Measurements from ENCODE around the gene ENAM. TPM values are rescaled to one million over a fixed set of nuclear protein-coding genes. Genes with fewer than 3 reads are reported as not detected.

ENAM gene
- total and polyA plus RNA-seq, 2 donors (not counting 3 experiments of a cell fraction or from before 2014, with no cell fraction given): 0.07 TPM; not detected in 1

DNA sequence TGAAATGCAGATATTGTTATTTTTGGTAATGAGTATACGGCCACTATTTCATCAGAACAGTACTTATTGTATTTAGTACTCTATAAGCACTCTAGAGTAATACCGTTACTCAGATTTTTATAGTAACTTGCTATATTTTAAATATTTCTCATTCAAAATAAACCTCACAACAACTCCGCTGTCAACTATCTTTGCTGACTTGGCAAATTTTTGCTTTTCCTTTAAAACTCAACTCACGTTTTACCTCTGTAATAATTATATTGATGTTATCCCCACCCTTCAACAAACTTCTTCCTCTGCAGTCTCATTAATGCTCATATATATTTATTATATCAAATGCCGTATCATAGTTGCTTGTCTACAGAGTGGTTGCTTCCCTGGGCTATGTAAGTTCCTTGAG is 28.8 kb downstream of the ENAM start:
- H3K79me2 ChIP-seq (ENCODE audit: control insufficient read depth, insufficient read depth, low read length): no peaks in the 10 kb centered on the region
- TF ChIP-seq EZH2 (IDR thresholded peaks at IDR 0.05; ENCODE audit: borderline replicate concordance, low read depth, low read length, severe bottlenecking): no peak
- no peak for TF ChIP-seq JUN (IDR thresholded peaks at IDR 0.05; ENCODE audit: borderline replicate concordance, insufficient read depth, insufficient read length, low read depth)
- no peak for TF ChIP-seq GATA2 (IDR thresholded peaks at IDR 0.05; ENCODE audit: insufficient read depth, insufficient read length, low read depth, low read length)
- TF ChIP-seq, protein P1, sequence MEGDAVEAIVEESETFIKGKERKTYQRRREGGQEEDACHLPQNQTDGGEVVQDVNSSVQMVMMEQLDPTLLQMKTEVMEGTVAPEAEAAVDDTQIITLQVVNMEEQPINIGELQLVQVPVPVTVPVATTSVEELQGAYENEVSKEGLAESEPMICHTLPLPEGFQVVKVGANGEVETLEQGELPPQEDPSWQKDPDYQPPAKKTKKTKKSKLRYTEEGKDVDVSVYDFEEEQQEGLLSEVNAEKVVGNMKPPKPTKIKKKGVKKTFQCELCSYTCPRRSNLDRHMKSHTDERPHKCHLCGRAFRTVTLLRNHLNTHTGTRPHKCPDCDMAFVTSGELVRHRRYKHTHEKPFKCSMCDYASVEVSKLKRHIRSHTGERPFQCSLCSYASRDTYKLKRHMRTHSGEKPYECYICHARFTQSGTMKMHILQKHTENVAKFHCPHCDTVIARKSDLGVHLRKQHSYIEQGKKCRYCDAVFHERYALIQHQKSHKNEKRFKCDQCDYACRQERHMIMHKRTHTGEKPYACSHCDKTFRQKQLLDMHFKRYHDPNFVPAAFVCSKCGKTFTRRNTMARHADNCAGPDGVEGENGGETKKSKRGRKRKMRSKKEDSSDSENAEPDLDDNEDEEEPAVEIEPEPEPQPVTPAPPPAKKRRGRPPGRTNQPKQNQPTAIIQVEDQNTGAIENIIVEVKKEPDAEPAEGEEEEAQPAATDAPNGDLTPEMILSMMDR (IDR thresholded peaks at IDR 0.05; ENCODE audit: extremely low read depth in 1 of 2, insufficient read depth in 1 of 2, low read depth in 1 of 2, low read length in 2 of 2): no peak
- TF ChIP-seq MYC (IDR thresholded peaks at IDR 0.05; ENCODE audit: low read depth, low read length): no peak
- TF ChIP-seq, protein P2, sequence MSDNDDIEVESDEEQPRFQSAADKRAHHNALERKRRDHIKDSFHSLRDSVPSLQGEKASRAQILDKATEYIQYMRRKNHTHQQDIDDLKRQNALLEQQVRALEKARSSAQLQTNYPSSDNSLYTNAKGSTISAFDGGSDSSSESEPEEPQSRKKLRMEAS (IDR thresholded peaks at IDR 0.05; ENCODE audit: insufficient read depth, insufficient read length): no peak
- H2AFZ ChIP-seq (ENCODE audit: low read depth, low read length): no peak overlapping the region
- BruUV-seq (replicated peaks): no TSS peak
- H3K4me3 ChIP-seq (replicated peaks in 1 of 3; ENCODE audit: insufficient read depth in 1 of 3, low read depth in 1 of 3, low read length in 3 of 3): no peak overlapping the region
- H3K4me1 ChIP-seq (ENCODE audit: control insufficient read depth, extremely low read depth, insufficient read depth, low read length): no peaks in the 10 kb centered on the region
- POLR2A ChIA-PET: no interaction called here
- no peak overlapping the region for H3K4me2 ChIP-seq (ENCODE audit: insufficient read depth, low read length)
- peaks cover 0 to 6% of the 10 kb centered on the region in 2 experiments for H3K27me3 ChIP-seq (ENCODE audit: control insufficient read depth in 2 of 2, insufficient read depth in 2 of 2, low read length in 2 of 2)
- no peaks in the 10 kb centered on the region for H4K20me1 ChIP-seq (replicated peaks; ENCODE audit: control insufficient read depth, extremely low read depth, insufficient read depth, low read length)
- H3K27ac ChIP-seq (ENCODE audit: insufficient read depth, low read depth, low read length): no peak overlapping the region
- FAIRE-seq (no peak), DNase-seq (ENCODE audit: low read depth, low spot score) (no peak)
- no peaks in the 10 kb centered on the region for H3K9me3 ChIP-seq (replicated peaks; ENCODE audit: control insufficient read depth, insufficient read depth, low read length)
- no peak overlapping the region for H3K9ac ChIP-seq (replicated peaks; ENCODE audit: extremely low read depth, insufficient read depth, low read length)
- dilution Hi-C loops (cut with MboI; ENCODE audit: extremely low pct_ligation_motif_present, low sequenced_read_pairs) (no loop called here), intact Hi-C loops (cut with micrococcal nuclease) (loop anchor here (10.0 kb wide), 1 partner anchor 527 kb away; no protein-coding TSS in a partner anchor)
- H3K9me1 ChIP-seq (replicated peaks; ENCODE audit: control insufficient read depth, extremely low read depth, insufficient read depth, low read length): no peaks in the 10 kb centered on the region
- no peaks in the 10 kb centered on the region for H3K36me3 ChIP-seq (ENCODE audit: control insufficient read depth in 2 of 2, extremely low read depth in 1 of 2, insufficient read depth in 2 of 2, low read length in 2 of 2)
- CTCF ChIA-PET: interaction anchor here (1.4 to 2.2 kb wide), 3 partner anchors 9 to 1647 kb away, joined by 3 to 9 read pairs (median 4); no protein-coding TSS in a partner anchor

Measured in endothelial cell of umbilical vein (primary cell).